Osteoblast (primary cell): ENCODE data around the gene PRRT1B. TPM values are rescaled to one million over a fixed set of nuclear protein-coding genes. Genes with fewer than 3 reads are reported as not detected.
A peak's percentile ranks its signal among the peaks of the same experiment; 100 is the strongest.

Experiments used
- DNase-seq: peaks from one replicate; pipeline ENCODE4 v3.0.0; 2011; ENCODE audit warnings: low spot score, mixed read lengths; ENCODE audit not compliant: insufficient read length; ENCODE audit errors: missing footprints
- H2AFZ ChIP-seq: 2 replicates; pipeline ENCODE4 v1.6.0; 2011; ENCODE audit warnings: mild to moderate bottlenecking, low read length
- H3K27ac ChIP-seq: 2 replicates; pipeline ENCODE4 v1.5.1; 2011; ENCODE audit warnings: mild to moderate bottlenecking, low read depth, low read length, moderate library complexity
- H3K27me3 ChIP-seq: 2 replicates; pipeline ENCODE4 v1.6.0; 2012; ENCODE audit warnings: mild to moderate bottlenecking, control low read depth, inconsistent platforms, low read length, moderate library complexity; ENCODE audit not compliant: insufficient read depth
- H3K36me3 ChIP-seq: 2 replicates; pipeline ENCODE4 v1.5.1; 2011; ENCODE audit warnings: mild to moderate bottlenecking, low read length, control low read depth, moderate library complexity; ENCODE audit not compliant: insufficient read depth
- H3K4me1 ChIP-seq: 2 replicates; pipeline ENCODE4 v1.5.1; 2011; ENCODE audit warnings: mild to moderate bottlenecking, low read length, control low read depth, moderate library complexity; ENCODE audit not compliant: insufficient read depth
- H3K4me2 ChIP-seq: 2 replicates; pipeline ENCODE4 v1.6.0; 2011; ENCODE audit warnings: mild to moderate bottlenecking, low read length; ENCODE audit not compliant: insufficient read depth
- H3K4me3 ChIP-seq: fragments of 200-600 bp; sonication (generic); 3 replicates; pipeline ENCODE4 v1.5.1; 2012; ENCODE audit warnings: mild to moderate bottlenecking, low read length, inconsistent platforms; ENCODE audit not compliant: insufficient read depth
- H3K79me2 ChIP-seq: 2 replicates; pipeline ENCODE4 v1.6.0; 2012; ENCODE audit warnings: mild to moderate bottlenecking, low read length, control low read depth, inconsistent platforms; ENCODE audit not compliant: insufficient read depth
- H3K9me3 ChIP-seq: 2 replicates; pipeline ENCODE4 v1.5.1; 2011; ENCODE audit warnings: low read depth, low read length, control low read depth
- H4K20me1 ChIP-seq: 2 replicates; pipeline ENCODE4 v1.6.0; 2012; ENCODE audit warnings: mild to moderate bottlenecking, low read length, control low read depth; ENCODE audit not compliant: insufficient read depth
- total RNA-seq: library from RNA; depleted of rRNA; stranded (reverse); fragments of >200 nt; gene quantifications from 2 replicates; pipeline ENCODE4 v1.2.3, GENCODE V29; 2012
- TF ChIP-seq, protein P1 (sequence below): IDR thresholded peaks from 2 replicates; pipeline ENCODE4 v1.5.1; 2011; ENCODE audit warnings: mild to moderate bottlenecking, low read depth, low read length, moderate library complexity; ENCODE audit errors: extremely low read depth

Gene PRRT1B
- total RNA-seq, 1 donor = not detected

DNA sequence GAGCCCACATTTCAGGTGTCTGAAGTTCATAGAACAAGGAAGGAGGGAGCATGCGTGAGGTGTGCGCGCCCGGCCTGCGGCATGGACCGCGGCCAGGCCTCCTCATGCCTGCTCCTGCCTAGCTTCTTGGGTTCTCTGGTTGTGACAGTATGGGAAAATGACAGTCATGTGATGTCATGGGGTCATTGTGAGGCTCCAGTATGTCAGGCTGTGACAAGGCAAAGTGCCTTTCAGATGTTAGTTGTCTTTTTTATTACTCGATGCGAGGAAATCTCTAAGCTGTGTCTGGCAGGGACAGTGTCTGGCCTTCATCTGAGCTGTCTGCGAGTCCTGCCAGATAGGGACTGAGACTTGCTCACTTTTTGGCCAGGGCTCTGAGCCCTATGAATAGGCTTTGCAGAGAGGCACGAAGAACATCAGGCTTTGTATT is 27.5 kb upstream of the PRRT1B start:
- Histone ChIP-seq H2AFZ (no peak overlapping the region), H3K4me2 (no peak overlapping the region), H3K36me3 (peaks cover 78% of the 10 kb centered on the region), H3K4me1 (no peaks in the 10 kb centered on the region), H3K79me2 (no peaks in the 10 kb centered on the region), H3K4me3 (no peak overlapping the region), H3K27ac (no peak overlapping the region), H4K20me1 (no peaks in the 10 kb centered on the region), H3K9me3 (no peaks in the 10 kb centered on the region), H3K27me3 (no peaks in the 10 kb centered on the region)
- DNase-seq = peak; percentile 71
- TF ChIP-seq, protein P1, sequence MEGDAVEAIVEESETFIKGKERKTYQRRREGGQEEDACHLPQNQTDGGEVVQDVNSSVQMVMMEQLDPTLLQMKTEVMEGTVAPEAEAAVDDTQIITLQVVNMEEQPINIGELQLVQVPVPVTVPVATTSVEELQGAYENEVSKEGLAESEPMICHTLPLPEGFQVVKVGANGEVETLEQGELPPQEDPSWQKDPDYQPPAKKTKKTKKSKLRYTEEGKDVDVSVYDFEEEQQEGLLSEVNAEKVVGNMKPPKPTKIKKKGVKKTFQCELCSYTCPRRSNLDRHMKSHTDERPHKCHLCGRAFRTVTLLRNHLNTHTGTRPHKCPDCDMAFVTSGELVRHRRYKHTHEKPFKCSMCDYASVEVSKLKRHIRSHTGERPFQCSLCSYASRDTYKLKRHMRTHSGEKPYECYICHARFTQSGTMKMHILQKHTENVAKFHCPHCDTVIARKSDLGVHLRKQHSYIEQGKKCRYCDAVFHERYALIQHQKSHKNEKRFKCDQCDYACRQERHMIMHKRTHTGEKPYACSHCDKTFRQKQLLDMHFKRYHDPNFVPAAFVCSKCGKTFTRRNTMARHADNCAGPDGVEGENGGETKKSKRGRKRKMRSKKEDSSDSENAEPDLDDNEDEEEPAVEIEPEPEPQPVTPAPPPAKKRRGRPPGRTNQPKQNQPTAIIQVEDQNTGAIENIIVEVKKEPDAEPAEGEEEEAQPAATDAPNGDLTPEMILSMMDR = no peak

DNA sequence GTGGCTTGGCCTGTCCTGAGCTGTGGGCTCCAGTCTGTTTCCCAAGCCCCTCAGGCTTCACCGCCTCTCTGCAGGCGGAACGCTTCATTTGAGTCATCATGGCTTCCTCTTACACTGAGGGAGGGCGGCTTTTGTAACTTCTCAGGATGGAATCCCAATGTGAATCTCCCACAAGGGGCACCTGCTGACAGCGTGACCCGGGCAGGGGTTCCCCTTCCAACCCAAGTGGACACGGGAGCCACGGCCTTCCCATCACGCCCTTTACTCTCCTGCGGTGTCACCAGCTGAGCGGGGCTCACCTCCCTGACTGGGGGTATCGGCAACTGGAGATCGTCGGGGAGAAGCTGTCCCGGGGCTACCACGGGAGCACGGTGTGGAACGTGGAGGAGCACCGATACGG is 26.8 kb upstream of the PRRT1B start:
- no peaks in the 10 kb centered on the region for H3K9me3 ChIP-seq
- no peak overlapping the region for H3K4me2 ChIP-seq
- no peaks in the 10 kb centered on the region for H3K4me1 ChIP-seq
- TF ChIP-seq, protein P1 = no peak
- peaks cover 78% of the 10 kb centered on the region for H3K36me3 ChIP-seq
- no peak for DNase-seq
- no peak overlapping the region for H3K4me3 ChIP-seq
- no peaks in the 10 kb centered on the region for H3K27me3 ChIP-seq
- H3K27ac ChIP-seq = no peak overlapping the region
- peaks cover 1% of the 10 kb centered on the region for H4K20me1 ChIP-seq
- no peaks in the 10 kb centered on the region for H3K79me2 ChIP-seq
- no peak overlapping the region for H2AFZ ChIP-seq

DNA sequence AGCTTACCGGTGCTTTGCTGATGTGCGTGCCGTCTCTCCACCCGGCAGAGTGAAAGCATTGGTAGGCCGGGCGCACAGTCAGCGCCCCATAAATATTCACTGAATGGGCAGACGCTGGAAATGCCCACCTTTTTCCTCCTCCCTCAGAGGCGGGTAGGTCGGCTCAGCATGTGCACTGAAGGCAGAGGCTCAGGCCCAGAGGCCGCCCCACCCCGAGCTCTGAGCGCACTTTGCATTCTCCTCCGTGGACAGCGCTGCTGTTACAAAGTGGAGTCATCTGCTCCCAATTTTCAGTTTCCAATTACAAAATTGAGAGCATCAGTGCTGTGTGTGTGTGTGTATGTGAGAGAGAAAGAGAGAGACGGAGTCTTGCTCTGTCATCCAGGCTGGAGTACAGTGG is 24.8 kb upstream of the PRRT1B start:
- Histone ChIP-seq H3K4me3 (no peak overlapping the region), H3K27me3 (no peaks in the 10 kb centered on the region), H2AFZ (no peak overlapping the region), H4K20me1 (peaks cover 2% of the 10 kb centered on the region), H3K4me1 (peaks cover 6% of the 10 kb centered on the region), H3K79me2 (no peaks in the 10 kb centered on the region), H3K9me3 (no peaks in the 10 kb centered on the region), H3K27ac (no peak overlapping the region), H3K4me2 (no peak overlapping the region), H3K36me3 (peaks cover 87% of the 10 kb centered on the region)
- peak; percentile 66 for DNase-seq
- TF ChIP-seq, protein P1 = no peak

DNA sequence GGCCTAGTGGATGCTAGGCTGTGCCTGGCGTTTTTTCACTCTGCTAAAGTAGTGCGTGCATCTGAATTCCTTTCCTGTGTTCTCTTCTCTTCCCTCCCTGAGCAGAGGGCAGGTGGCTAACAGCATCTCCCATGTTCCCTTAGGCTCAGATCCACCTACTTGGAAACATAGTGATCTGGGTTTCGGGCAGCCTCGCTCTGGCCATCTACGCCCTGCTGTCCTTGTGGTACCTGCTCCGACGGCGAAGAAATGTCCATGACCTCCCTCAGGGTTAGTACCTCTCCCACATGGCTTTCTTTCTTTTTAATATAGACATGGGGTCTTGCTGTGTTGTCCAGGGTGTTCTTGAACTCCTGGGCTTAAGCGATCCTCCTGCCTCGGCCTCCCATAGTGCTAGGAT is 24.1 kb upstream of the PRRT1B start:
- H4K20me1 ChIP-seq = peaks cover 4% of the 10 kb centered on the region
- H3K27me3 ChIP-seq = no peaks in the 10 kb centered on the region
- H3K27ac ChIP-seq = no peak overlapping the region
- no peak overlapping the region for H3K4me3 ChIP-seq
- peaks cover 6% of the 10 kb centered on the region for H3K4me1 ChIP-seq
- H2AFZ ChIP-seq = no peak overlapping the region
- H3K79me2 ChIP-seq = no peaks in the 10 kb centered on the region
- H3K9me3 ChIP-seq = no peaks in the 10 kb centered on the region
- TF ChIP-seq, protein P1 = no peak
- DNase-seq = peak; percentile 38
- H3K36me3 ChIP-seq = peaks cover 84% of the 10 kb centered on the region
- H3K4me2 ChIP-seq = no peak overlapping the region
